H1 (cell line): ENCODE measurements around the gene NETO1. TPM values are rescaled to one million over a fixed set of nuclear protein-coding genes. Genes with fewer than 3 reads are reported as not detected.

Source experiments
- CTCF ChIA-PET: fragments of 300-600 bp; sonication (Branson Sonifier 250); formaldehyde crosslinking; loops from one replicate; lab custom pipeline; 2021; ENCODE audit not compliant: partially characterized antibody; lab: Charles Lee
- POLR2A ChIA-PET: fragments of 300-600 bp; sonication (Branson Sonifier 250); formaldehyde crosslinking; loops from one replicate; lab custom pipeline; 2021; ENCODE audit warnings: inconsistent platforms; ENCODE audit not compliant: partially characterized antibody; lab: Charles Lee
- DNase-seq, 2 experiments: peaks; one replicate each; pipeline versions ENCODE4 v3.0.0 to v3.0.0-alpha.2; 2010 to 2022; ENCODE audit warnings: low spot score in 2 of 2, low read depth in 1 of 2, mixed read lengths in 1 of 2
- FAIRE-seq: peaks from 2 replicates; lab custom pipeline; 2011; peaks lifted over from hg19 to GRCh38; lab: Jason Lieb, UNC
- H2AFZ ChIP-seq: 2 replicates; pipeline ENCODE4 v1.8.1; 2012; ENCODE audit warnings: low read length, inconsistent platforms
- H2AK5ac ChIP-seq: 2 replicates; pipeline ENCODE4 v1.6.1; 2013; ENCODE audit warnings: low read depth, low read length
- H2BK120ac ChIP-seq: replicated peaks from 2 replicates; pipeline ENCODE3; 2013; ENCODE audit warnings: low read depth, low read length, inconsistent platforms
- H2BK12ac ChIP-seq: 2 replicates; pipeline ENCODE4 v1.6.1; 2013; ENCODE audit warnings: low read depth, low read length
- H2BK15ac ChIP-seq: 2 replicates; pipeline ENCODE4 v1.6.1; 2013; ENCODE audit warnings: low read length
- H2BK20ac ChIP-seq: 2 replicates; pipeline ENCODE4 v1.6.1; 2013; ENCODE audit warnings: low read length
- H2BK5ac ChIP-seq: 2 replicates; pipeline ENCODE4 v1.6.1; 2013; ENCODE audit warnings: low read depth, low read length
- H3K14ac ChIP-seq: 2 replicates; pipeline ENCODE4 v1.6.1; 2013; ENCODE audit warnings: inconsistent platforms; ENCODE audit not compliant: insufficient read length
- H3K18ac ChIP-seq: 2 replicates; pipeline ENCODE4 v1.6.1; 2013; ENCODE audit warnings: low read length; ENCODE audit errors: extremely low read depth
- H3K23ac ChIP-seq: 2 replicates; pipeline ENCODE4 v1.6.1; 2013; ENCODE audit warnings: inconsistent platforms; ENCODE audit not compliant: insufficient read length
- H3K23me2 ChIP-seq: 2 replicates; pipeline ENCODE4 v1.6.1; 2013; ENCODE audit warnings: low read depth, low read length
- H3K27ac ChIP-seq: 2 replicates; pipeline ENCODE4 v1.6.1; 2011; ENCODE audit warnings: low read depth, low read length, inconsistent platforms
- H3K27me3 ChIP-seq, 4 experiments: replicated peaks in 1 of 4; 1 replicate in 1 of 4; 2 replicates in 3 of 4; pipeline versions ENCODE4 v1.6.1 to v1.8.1; 2011 to 2013; ENCODE audit warnings: low read length in 3 of 4, mild to moderate bottlenecking in 3 of 4, inconsistent platforms in 2 of 4, mixed read lengths in 2 of 4, moderate library complexity in 1 of 4; ENCODE audit not compliant: control insufficient read depth in 3 of 4, insufficient read depth in 3 of 4; ENCODE audit errors: extremely low read depth in 1 of 4
- H3K36me3 ChIP-seq, 4 experiments: 2 replicates each; pipeline versions ENCODE4 v1.6.1 to v1.8.1; 2011 to 2013; ENCODE audit warnings: mild to moderate bottlenecking in 4 of 4, low read length in 3 of 4, moderate library complexity in 2 of 4, control low read depth in 1 of 4, inconsistent platforms in 1 of 4; ENCODE audit not compliant: insufficient read depth in 4 of 4, control insufficient read depth in 2 of 4
- H3K4ac ChIP-seq: replicated peaks from 2 replicates; pipeline ENCODE3; 2013; ENCODE audit warnings: low read length, low read depth, mixed read lengths, inconsistent platforms; ENCODE audit not compliant: insufficient read length
- H3K4me1 ChIP-seq, 4 experiments: replicated peaks in 1 of 4; 1 replicate in 1 of 4; 2 replicates in 3 of 4; pipeline versions ENCODE4 v1.6.1 to v1.8.1; 2011 to 2013; ENCODE audit warnings: low read length in 3 of 4, inconsistent platforms in 2 of 4, mixed read lengths in 1 of 4; ENCODE audit not compliant: insufficient read depth in 4 of 4, control insufficient read depth in 3 of 4
- H3K4me2 ChIP-seq, 2 experiments: 2 replicates each; pipeline versions ENCODE4 v1.6.1 to v1.8.1; 2011 to 2013; ENCODE audit warnings: low read depth in 2 of 2, low read length in 2 of 2, control low read depth in 1 of 2, inconsistent platforms in 1 of 2, mild to moderate bottlenecking in 1 of 2; ENCODE audit not compliant: insufficient read depth in 1 of 2
- H3K4me3 ChIP-seq, 4 experiments: fragments of 200-600, 300-600 bp in 1 of 4; sonication (generic), shearing (Covaris generic), sonication (Bioruptor Twin) in 1 of 4; 2 replicates each; pipeline versions ENCODE4 v1.5.1 to v1.8.1; 2011 to 2016; ENCODE audit warnings: low read length in 4 of 4, low read depth in 3 of 4, control low read depth in 2 of 4, inconsistent platforms in 2 of 4, mild to moderate bottlenecking in 2 of 4, mixed read lengths in 1 of 4, moderate library complexity in 1 of 4; ENCODE audit not compliant: insufficient read depth in 2 of 4; ENCODE audit errors: extremely low read depth in 1 of 4
- H3K56ac ChIP-seq: replicated peaks from 2 replicates; pipeline ENCODE3; 2013; ENCODE audit warnings: low read depth, mild to moderate bottlenecking, mixed read lengths, low read length, inconsistent platforms; ENCODE audit not compliant: insufficient read length
- H3K79me1 ChIP-seq: 2 replicates; pipeline ENCODE4 v1.6.1; 2013; ENCODE audit warnings: low read depth, low read length, control low read depth
- H3K79me2 ChIP-seq, 2 experiments: 2 replicates each; pipeline versions ENCODE4 v1.6.1 to v1.8.1; 2012 to 2013; ENCODE audit warnings: low read length in 2 of 2, mild to moderate bottlenecking in 2 of 2, inconsistent platforms in 1 of 2; ENCODE audit not compliant: insufficient read depth in 2 of 2, control insufficient read depth in 1 of 2
- H3K9ac ChIP-seq, 4 experiments: replicated peaks in 1 of 4; 1 replicate in 1 of 4; 2 replicates in 3 of 4; pipeline versions ENCODE4 v1.6.1 to v1.8.1; 2011 to 2013; ENCODE audit warnings: low read depth in 3 of 4, low read length in 3 of 4, control low read depth in 2 of 4, mild to moderate bottlenecking in 2 of 4, moderate library complexity in 2 of 4, inconsistent platforms in 1 of 4; ENCODE audit errors: extremely low read depth in 1 of 4
- H3K9me3 ChIP-seq, 2 experiments: 2 replicates each; pipeline versions ENCODE4 v1.6.1 to v1.8.1; 2012 to 2013; ENCODE audit warnings: mild to moderate bottlenecking in 2 of 2, moderate library complexity in 2 of 2, control low read depth in 1 of 2, inconsistent platforms in 1 of 2, low read depth in 1 of 2, low read length in 1 of 2, mixed read lengths in 1 of 2; ENCODE audit not compliant: insufficient read depth in 2 of 2
- H4K20me1 ChIP-seq, 2 experiments: replicated peaks in 1 of 2; 2 replicates each; pipeline versions ENCODE3 to v1.8.1; 2011 to 2013; ENCODE audit warnings: inconsistent platforms in 2 of 2, low read length in 2 of 2, mild to moderate bottlenecking in 1 of 2; ENCODE audit not compliant: insufficient read depth in 2 of 2, control insufficient read depth in 1 of 2
- H4K5ac ChIP-seq: 2 replicates; pipeline ENCODE4 v1.6.1; 2013; ENCODE audit warnings: low read length, low read depth, mixed read lengths, inconsistent platforms; ENCODE audit not compliant: insufficient read length
- H4K8ac ChIP-seq: 2 replicates; pipeline ENCODE4 v1.8.0; 2013; ENCODE audit warnings: mild to moderate bottlenecking, moderate library complexity, low read length, inconsistent platforms; ENCODE audit not compliant: insufficient read depth; ENCODE audit errors: extremely low read depth
- H4K91ac ChIP-seq: replicated peaks from 2 replicates; pipeline ENCODE3; 2013; ENCODE audit warnings: low read length, mixed read lengths, inconsistent platforms; ENCODE audit not compliant: insufficient read length
- BACH1 ChIP-seq: IDR thresholded peaks from 2 replicates; pipeline ENCODE4 v1.6.1; 2012; ENCODE audit warnings: low read length, improper control_type of control experiment
- BCL11A ChIP-seq, 2 experiments: IDR thresholded peaks; one replicate each; pipeline ENCODE4 v1.6.1; 2011; ENCODE audit warnings: low read depth in 2 of 2, low read length in 2 of 2, mild to moderate bottlenecking in 2 of 2
- CEBPB ChIP-seq: IDR thresholded peaks from 2 replicates; pipeline ENCODE4 v1.6.1; 2012; ENCODE audit warnings: low read depth, low read length
- EP300 ChIP-seq, 2 experiments: IDR thresholded peaks; 1 replicate in 1 of 2; 2 replicates in 1 of 2; pipeline ENCODE4 v1.6.1; 2011 to 2012; ENCODE audit warnings: low read depth in 2 of 2, low read length in 2 of 2, mild to moderate bottlenecking in 2 of 2, borderline replicate concordance in 1 of 2, inconsistent platforms in 1 of 2, moderate library complexity in 1 of 2
- EZH2 ChIP-seq: fragments of 200-600 bp; sonication (generic); IDR thresholded peaks from 2 replicates; pipeline ENCODE4 v1.7.1; 2012; ENCODE audit warnings: low read depth, mild to moderate bottlenecking, moderate library complexity, low read length, inconsistent platforms; ENCODE audit not compliant: severe bottlenecking
- GTF2F1 ChIP-seq: IDR thresholded peaks from 2 replicates; pipeline ENCODE4 v1.6.1; 2012; ENCODE audit warnings: low read depth, low read length, improper control_type of control experiment, borderline replicate concordance
- JUND ChIP-seq: IDR thresholded peaks from 2 replicates; pipeline ENCODE4 v1.6.1; 2011; ENCODE audit warnings: mild to moderate bottlenecking, improper control_type of control experiment, low read length
- KDM4A ChIP-seq: IDR thresholded peaks from one replicate; pipeline ENCODE4 v1.7.1; 2012; ENCODE audit warnings: low read depth, mild to moderate bottlenecking, moderate library complexity, low read length, inconsistent platforms; ENCODE audit not compliant: severe bottlenecking
- MAX ChIP-seq: IDR thresholded peaks from 2 replicates; pipeline ENCODE4 v1.6.1; 2012; ENCODE audit warnings: inconsistent platforms
- POU5F1 ChIP-seq: IDR thresholded peaks from 2 replicates; pipeline ENCODE4 v1.6.1; 2011; ENCODE audit warnings: low read depth, mild to moderate bottlenecking, low read length, moderate library complexity
- RFX5 ChIP-seq: IDR thresholded peaks from 2 replicates; pipeline ENCODE4 v1.6.1; 2011; ENCODE audit warnings: low read depth, low read length, improper control_type of control experiment, borderline replicate concordance
- SIN3A ChIP-seq, 2 experiments: IDR thresholded peaks in 1 of 2; conservative IDR thresholded peaks in 1 of 2; 2 replicates each; pipeline ENCODE4 v1.6.1; 2011 to 2012; ENCODE audit warnings: low read length in 2 of 2, improper control_type of control experiment in 1 of 2, low read depth in 1 of 2, mild to moderate bottlenecking in 1 of 2
- SIX5 ChIP-seq: IDR thresholded peaks from 2 replicates; pipeline ENCODE4 v1.6.1; 2011; ENCODE audit warnings: mild to moderate bottlenecking, low read depth, low read length
- WGBS, 2 experiments: shearing (Covaris generic) in 1 of 2; methylation state at CpG; one replicate each; pipeline versions ENCODE4 v1.1.6 to v1.1.7; 2013 to 2015; ENCODE audit warnings: low lambda C conversion rate in 2 of 2, mixed read lengths in 2 of 2, inconsistent platforms in 1 of 2, low coverage in 1 of 2, missing lambda C conversion rate in 1 of 2; ENCODE audit not compliant: insufficient replicate concordance in 2 of 2, insufficient coverage in 1 of 2, insufficient read length in 1 of 2; ENCODE audit errors: extremely low coverage in 1 of 2, missing lambda C conversion rate in 1 of 2; 5-methylcytosine and 5-hydroxymethylcytosine counted together
- polyA plus RNA-seq, 7 experiments: library from polyadenylated mRNA; depleted of rRNA in 3 of 7; stranded (reverse) in 5 of 7; unstranded in 2 of 7; fragments of >200 nt in 5 of 7; fragments of 200-250 nt in 2 of 7; gene quantifications; 1 replicate in 5 of 7; 2 replicates in 1 of 7; 4 replicates in 1 of 7; pipeline versions ENCODE4 v1.2.1 to v1.2.3, GENCODE V29; 2011 to 2013; ENCODE audit warnings: missing spikeins in 2 of 7, mixed read lengths in 2 of 7
- total RNA-seq: library from RNA; stranded (reverse); fragmentation: NEBNext Ultra II Directional; extraction: Animal tissue kit (Norgen Biotek cat#: 25700); gene quantifications from 2 replicates; pipeline ENCODE4 v1.2.1, GENCODE V29; 2021

The NETO1 gene
- total and polyA plus RNA-seq, 2 of the 8 experiments (the other 6 are each of a cell fraction or from before 2014, with no cell fraction given): 3.0 to 19.3 TPM

- H4K20me1 ChIP-seq: no peaks in the 10 kb centered on the region
- DNase-seq (no peak), FAIRE-seq (no peak)
- H3K36me3 ChIP-seq: no peaks in the 10 kb centered on the region
- POLR2A ChIA-PET: no interaction called here
- no peak for TF ChIP-seq MAX
- TF ChIP-seq POU5F1: no peak
- TF ChIP-seq EZH2: no peak
- TF ChIP-seq BACH1: no peak
- TF ChIP-seq BCL11A (IDR thresholded peaks at IDR 0.05; ENCODE audit: low read depth in 2 of 2, low read length in 2 of 2): no peak
- no peak for TF ChIP-seq KDM4A
- TF ChIP-seq CEBPB: no peak
- TF ChIP-seq GTF2F1: no peak
- TF ChIP-seq SIX5: no peak
- TF ChIP-seq SIN3A (conservative IDR thresholded peaks at IDR 0.05 in 1 of 2, IDR thresholded peaks at IDR 0.05 in 1 of 2; ENCODE audit: low read depth in 1 of 2, low read length in 2 of 2): no peak
- TF ChIP-seq EP300 (IDR thresholded peaks at IDR 0.05; ENCODE audit: borderline replicate concordance in 1 of 2, low read depth in 2 of 2, low read length in 2 of 2): no peak
- no peak for TF ChIP-seq JUND
- no peak for TF ChIP-seq RFX5
- no peak overlapping the region for H3K23ac ChIP-seq
- H2BK15ac ChIP-seq: no peak overlapping the region
- no peak overlapping the region for H4K5ac ChIP-seq
- no peak overlapping the region for H3K4me2 ChIP-seq
- H4K8ac ChIP-seq: no peak overlapping the region
- no peak overlapping the region for H2AK5ac ChIP-seq
- H3K4me1 ChIP-seq: no peaks in the 10 kb centered on the region
- WGBS, 2 experiments: 88% methylated on average over 7 of the region's 7 CpGs; no CpG with 5 or more reads in 1 of the 2 experiments
- H2AFZ ChIP-seq: no peak overlapping the region
- no peak overlapping the region for H3K14ac ChIP-seq
- CTCF ChIA-PET: no interaction called here
- H3K9ac ChIP-seq: no peak overlapping the region
- no peaks in the 10 kb centered on the region for H3K9me3 ChIP-seq
- H4K91ac ChIP-seq: no peak overlapping the region
- H3K18ac ChIP-seq: no peak overlapping the region
- no peak overlapping the region for H2BK120ac ChIP-seq
- no peaks in the 10 kb centered on the region for H3K27me3 ChIP-seq
- H2BK12ac ChIP-seq: no peak overlapping the region
- no peak overlapping the region for H3K4me3 ChIP-seq
- H3K23me2 ChIP-seq: no peaks in the 10 kb centered on the region; the same call in 1 of the 2 replicates
- H3K56ac ChIP-seq: no peak overlapping the region
- no peaks in the 10 kb centered on the region; the same call in 1 of the 2 replicates for H3K79me1 ChIP-seq
- no peak overlapping the region for H2BK20ac ChIP-seq
- H3K4ac ChIP-seq: no peak overlapping the region
- no peak overlapping the region for H3K27ac ChIP-seq
- no peak overlapping the region for H2BK5ac ChIP-seq
- no peaks in the 10 kb centered on the region for H3K79me2 ChIP-seq
Measured at GRCh38 chr18:72820571-72820970, 47.2 kb downstream of the NETO1 start.
